Articular chondrocyte of knee joint (primary cell): Measurements from ENCODE around the gene KRTAP12-1. TPM values are rescaled to one million over a fixed set of nuclear protein-coding genes. Genes with fewer than 3 reads are reported as not detected.

Source experiments
- small RNA-seq: library from RNA; depleted of rRNA; stranded (forward); fragments of <200 nt; gene quantifications from one replicate; pipeline ENCODE3, GENCODE V24; 2012
- total RNA-seq: library from RNA; depleted of rRNA; stranded (reverse); fragments of >200 nt; gene quantifications from 2 replicates; pipeline ENCODE4 v1.2.3, GENCODE V29; 2012

Gene KRTAP12-1
- not detected in 2 replicates for total RNA-seq

GRCh38 chr21:44681861-44682579, at the start of gene KRTAP12-1:
KRTAP12-1 (minus strand) TSS chr21:44682163; CDS start chr21:44682123, 40 bp downstream.

DNA sequence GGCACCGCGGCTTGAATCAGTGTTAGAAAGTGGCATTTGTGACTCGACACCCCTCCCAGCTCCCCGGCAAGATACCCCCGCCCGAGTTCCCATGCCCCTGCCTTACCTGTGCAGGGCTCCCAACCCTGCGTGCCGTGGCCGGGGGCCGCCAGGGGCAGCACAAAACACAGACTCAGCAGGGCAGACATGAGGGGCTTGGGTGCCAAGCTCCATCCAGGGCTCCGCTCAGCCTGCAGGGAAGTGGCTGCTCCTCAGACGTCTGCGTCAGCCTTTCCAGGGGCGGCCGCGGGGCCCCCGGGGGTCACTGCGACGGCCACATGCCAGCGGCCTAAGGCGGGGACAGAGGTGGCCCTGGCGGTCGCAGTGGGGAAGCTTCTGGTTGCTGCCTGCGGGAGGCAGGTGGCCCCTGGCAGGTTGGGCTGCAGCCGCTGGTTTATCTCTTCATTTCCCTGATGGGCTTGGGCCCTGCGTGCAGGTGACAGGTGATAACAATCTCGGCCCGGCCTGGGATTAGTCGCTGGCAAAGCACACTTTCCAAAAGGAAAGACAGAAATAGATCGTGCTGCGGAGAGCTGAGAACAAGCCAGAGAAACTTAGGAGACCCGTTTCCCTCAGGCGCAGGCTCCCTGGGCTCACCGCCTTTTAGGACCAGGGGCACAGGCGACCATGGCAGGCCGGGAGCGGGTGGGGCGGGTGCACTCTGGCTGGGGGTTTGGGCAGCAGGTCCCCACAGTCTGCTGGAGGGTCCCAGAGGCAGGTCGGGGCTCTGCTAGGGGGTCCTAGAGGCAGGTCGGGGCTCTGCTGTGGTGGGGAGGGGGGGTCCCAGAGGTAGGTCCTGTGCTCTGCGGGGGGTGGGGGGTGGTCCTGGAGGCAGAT, 29.6 kb upstream of the KRTAP12-1 start, which contains the start of gene TSPEAR:
TSS of gene TSPEAR (minus strand) at position 246 of the 876 bp plus-strand sequence. CDS start at position 188, 58 bp downstream.

GRCh38 chr21:44697172-44697810, 15.3 kb upstream of the KRTAP12-1 start, which contains the start of gene KRTAP10-12:
KRTAP10-12 (plus strand) TSS chr21:44697172; CDS start chr21:44697202, 30 bp downstream.

DNA sequence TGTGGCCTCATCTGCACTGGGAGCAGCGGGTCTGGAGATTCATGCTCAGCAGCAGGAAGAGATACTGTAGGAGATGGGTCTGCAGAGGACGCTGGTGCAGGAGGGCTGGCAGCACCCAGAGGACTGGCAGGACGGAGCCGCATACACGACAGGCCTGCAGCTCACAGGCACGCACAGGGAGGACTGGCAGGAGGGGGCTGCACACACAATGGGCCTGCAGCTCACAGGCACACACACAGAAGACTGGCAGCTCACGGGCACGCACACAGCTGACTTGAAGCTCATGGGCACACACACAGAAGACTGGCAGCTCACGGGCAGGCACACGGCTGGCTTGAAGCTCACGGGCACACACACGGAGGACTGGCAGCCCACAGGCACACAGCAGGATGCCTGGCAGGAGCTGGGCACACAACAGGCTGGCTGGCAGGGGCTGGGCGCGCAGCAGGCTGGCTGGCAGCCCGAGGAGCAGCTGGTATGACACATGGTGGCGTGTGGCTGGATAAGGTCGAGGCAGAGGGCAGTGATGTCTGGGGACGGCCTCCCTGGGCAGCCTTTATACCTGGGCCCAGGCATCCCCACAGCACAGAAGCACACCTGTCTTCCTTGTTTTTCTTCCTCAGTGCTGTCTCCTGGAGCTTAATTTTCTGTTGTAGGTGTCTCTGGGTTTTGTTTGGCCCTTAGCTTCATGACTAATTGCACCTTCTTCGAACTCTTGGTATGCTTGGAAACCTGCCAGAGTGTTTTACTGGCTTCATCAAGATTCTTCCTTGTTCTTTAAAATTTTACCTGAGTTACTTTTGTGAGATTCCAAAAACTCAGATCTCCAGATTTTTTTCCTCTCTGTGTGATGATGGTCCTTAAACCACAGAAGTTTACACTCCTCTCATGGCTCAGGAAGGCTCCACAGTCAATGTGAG, 15.3 kb downstream of the KRTAP12-1 start, which contains the start of gene KRTAP12-2:
TSS of gene KRTAP12-2 (minus strand) at position 527 of the 920 bp plus-strand sequence. CDS start at position 486, 41 bp downstream.

DNA sequence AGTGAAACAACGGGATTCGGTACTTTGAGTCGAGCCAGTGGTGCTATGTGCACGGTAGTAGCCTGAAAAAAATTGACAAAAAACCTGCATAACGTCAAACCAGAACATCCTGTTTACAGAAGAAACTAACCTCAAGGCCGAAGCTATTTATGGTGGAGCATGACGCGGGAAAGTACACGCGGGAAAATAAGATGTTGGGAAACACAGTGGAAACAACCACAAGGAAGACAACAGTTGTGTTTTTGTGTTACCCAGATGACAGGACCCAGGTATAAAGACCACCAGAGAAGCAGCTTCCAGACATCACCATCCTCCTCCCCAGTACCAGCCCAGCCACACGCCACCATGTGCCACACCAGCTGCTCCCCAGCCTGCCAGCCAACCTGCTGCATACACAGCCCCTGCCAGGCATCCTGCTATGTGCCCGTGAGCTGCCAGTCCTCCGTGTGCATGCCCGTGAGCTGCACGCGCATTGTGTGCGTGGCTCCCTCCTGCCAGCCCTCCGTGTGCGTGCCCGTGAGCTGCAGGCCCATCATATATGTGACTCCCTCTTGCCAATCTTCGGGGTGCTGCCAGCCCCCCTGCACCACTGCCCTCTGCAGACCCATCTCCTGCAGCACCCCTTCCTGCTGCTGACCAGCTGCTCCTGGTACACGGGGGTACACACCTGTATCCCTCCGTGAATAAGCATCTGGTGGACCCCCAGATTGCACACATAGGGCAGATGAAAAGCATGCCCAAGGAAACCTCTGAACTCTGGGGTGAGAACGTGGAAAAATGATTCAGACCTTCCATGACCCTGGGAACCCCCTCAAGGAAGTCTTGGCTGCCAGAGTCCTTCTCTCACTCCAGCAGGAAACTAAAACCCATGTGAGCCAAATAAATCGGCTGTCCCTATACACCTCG, 24.1 kb downstream of the KRTAP12-1 start, which contains the start of gene KRTAP12-3:
TSS of gene KRTAP12-3 (plus strand) at position 298 of the 906 bp plus-strand sequence. CDS start at position 346, 48 bp downstream.

GRCh38 chr21:44654576-44655175, 27.3 kb downstream of the KRTAP12-1 start, which contains the start of gene KRTAP12-4:
KRTAP12-4 (minus strand) TSS chr21:44654659; CDS start chr21:44654614, 45 bp downstream.

DNA sequence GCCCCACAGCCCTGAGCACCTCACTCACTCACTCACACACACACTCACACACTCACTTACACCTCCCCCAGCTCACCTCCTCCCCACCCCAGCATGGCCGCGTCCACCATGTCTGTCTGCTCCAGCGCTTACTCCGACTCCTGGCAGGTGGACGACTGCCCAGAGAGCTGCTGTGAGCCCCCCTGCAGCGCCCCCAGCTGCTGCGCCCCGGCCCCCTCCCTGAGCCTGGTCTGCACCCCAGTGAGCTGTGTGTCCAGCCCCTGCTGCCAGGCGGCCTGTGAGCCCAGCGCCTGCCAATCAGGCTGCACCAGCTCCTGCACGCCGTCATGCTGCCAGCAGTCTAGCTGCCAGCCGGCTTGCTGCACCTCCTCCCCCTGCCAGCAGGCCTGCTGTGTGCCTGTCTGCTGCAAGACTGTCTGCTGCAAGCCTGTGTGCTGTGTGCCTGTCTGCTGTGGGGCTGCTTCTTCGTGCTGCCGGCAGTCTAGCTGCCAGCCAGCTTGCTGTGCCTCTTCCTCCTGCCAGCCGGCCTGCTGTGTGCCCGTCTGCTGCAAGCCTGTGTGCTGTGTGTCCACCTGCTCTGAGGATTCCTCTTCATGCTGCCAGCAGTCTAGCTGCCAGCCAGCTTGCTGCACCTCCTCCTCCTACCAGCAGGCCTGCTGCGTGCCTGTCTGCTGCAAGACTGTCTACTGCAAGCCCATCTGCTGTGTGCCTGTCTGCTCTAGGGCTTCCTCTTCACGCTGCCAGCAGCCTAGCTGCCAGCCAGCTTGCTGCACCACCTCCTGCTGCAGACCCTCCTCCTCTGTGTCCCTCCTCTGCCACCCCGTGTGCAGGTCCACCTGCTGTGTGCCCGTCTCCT, 35.4 kb downstream of the KRTAP12-1 start, which contains the start of gene KRTAP10-11:
TSS of gene KRTAP10-11 (plus strand) at position 49 of the 856 bp plus-strand sequence. CDS start at position 94, 45 bp downstream.

DNA sequence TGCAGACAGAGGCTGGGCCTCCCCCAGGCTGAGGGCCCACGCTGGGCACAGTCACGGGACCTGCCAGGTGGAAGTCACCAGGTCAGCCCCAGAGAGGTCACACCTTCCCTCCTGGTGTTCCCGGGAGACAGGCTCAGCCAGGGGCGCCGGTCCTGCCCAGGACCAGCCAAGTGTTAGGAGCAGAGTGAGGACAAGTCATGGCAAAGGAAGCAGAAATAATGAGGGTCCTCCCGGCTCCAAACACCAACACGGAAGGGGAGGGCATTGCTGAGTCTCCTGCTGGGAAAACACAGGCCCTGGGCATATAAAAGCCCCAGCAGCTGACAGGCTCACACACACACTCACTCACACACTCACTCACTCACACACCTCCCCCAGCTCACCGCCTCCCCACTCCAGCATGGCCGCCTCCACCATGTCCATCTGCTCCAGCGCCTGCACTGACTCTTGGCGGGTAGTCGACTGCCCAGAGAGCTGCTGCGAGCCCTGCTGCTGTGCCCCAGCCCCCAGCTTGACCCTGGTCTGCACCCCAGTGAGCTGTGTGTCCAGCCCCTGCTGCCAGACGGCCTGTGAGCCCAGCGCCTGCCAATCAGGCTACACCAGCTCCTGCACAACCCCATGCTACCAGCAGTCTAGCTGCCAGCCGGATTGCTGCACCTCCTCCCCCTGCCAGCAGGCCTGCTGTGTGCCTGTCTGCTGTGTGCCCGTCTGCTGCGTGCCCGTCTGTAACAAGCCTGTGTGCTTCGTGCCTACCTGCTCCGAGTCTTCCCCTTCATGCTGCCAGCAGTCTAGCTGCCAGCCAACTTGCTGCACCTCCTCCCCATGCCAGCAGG, 44.7 kb downstream of the KRTAP12-1 start, which contains the start of gene KRTAP10-10:
TSS of gene KRTAP10-10 (plus strand) at position 339 of the 833 bp plus-strand sequence. CDS start at position 401, 62 bp downstream.

Small RNA genes within 50 kb of the gene (small RNA-seq; reads per million reads assigned to genes)
- gene KRTAP12-6P, result not detected

Other genes with a start within 250 kb of the KRTAP12-1 start
- gene LRRC3, start 226.7 kb downstream of the KRTAP12-1 start, total RNA-seq, result 0.22 and 0.26 TPM in 2 replicates
- not detected in 2 replicates for gene KRTAP10-1, start 142.0 kb downstream of the KRTAP12-1 start, total RNA-seq
- gene KRTAP10-2, start 130.7 kb downstream of the KRTAP12-1 start, total RNA-seq, result not detected in 2 replicates
- gene KRTAP10-3, start 123.4 kb downstream of the KRTAP12-1 start, total RNA-seq, result not detected in 2 replicates
- not detected in 2 replicates for gene KRTAP10-4, start 108.4 kb downstream of the KRTAP12-1 start, total RNA-seq
- gene KRTAP10-5, start 101.6 kb downstream of the KRTAP12-1 start, total RNA-seq, result not detected in 2 replicates
- not detected in 2 replicates for gene KRTAP10-6, start 89.7 kb downstream of the KRTAP12-1 start, total RNA-seq
- not detected in 2 replicates for gene KRTAP10-7, start 81.6 kb downstream of the KRTAP12-1 start, total RNA-seq
- gene KRTAP10-8, start 70.1 kb downstream of the KRTAP12-1 start, total RNA-seq, result not detected in 2 replicates
- gene KRTAP10-9, start 55.1 kb downstream of the KRTAP12-1 start, total RNA-seq, result not detected in 2 replicates
- gene KRTAP10-10, start 44.8 kb downstream of the KRTAP12-1 start, total RNA-seq, result not detected in 2 replicates
- gene KRTAP10-11, start 35.7 kb downstream of the KRTAP12-1 start, total RNA-seq, result not detected in 2 replicates
- not detected in 2 replicates for gene KRTAP12-4, start 27.5 kb downstream of the KRTAP12-1 start, total RNA-seq
- not detected in 2 replicates for gene KRTAP12-3, start 24.2 kb downstream of the KRTAP12-1 start, total RNA-seq
- gene KRTAP12-2, start 15.2 kb downstream of the KRTAP12-1 start, total RNA-seq, result not detected in 2 replicates
- gene KRTAP10-12, start 15.0 kb upstream of the KRTAP12-1 start, total RNA-seq, result not detected in 2 replicates
- not detected in 2 replicates for gene TSPEAR, start 29.4 kb upstream of the KRTAP12-1 start, total RNA-seq
- gene UBE2G2, start 119.7 kb upstream of the KRTAP12-1 start, total RNA-seq, result 71.1 and 86.4 TPM in 2 replicates
- 95.3 and 114 TPM in 2 replicates for gene SUMO3, start 135.9 kb upstream of the KRTAP12-1 start, total RNA-seq
- 535 and 631 TPM in 2 replicates for gene PTTG1IP, start 191.5 kb upstream of the KRTAP12-1 start, total RNA-seq
- gene ITGB2, start 238.7 kb upstream of the KRTAP12-1 start, total RNA-seq, result 5.9 and 19.7 TPM in 2 replicates